Left forelimb (tissue), 1 donor: ENCODE data around the gene SLC13A3.

Source experiments
- DNase-seq: peaks from one replicate; pipeline ENCODE4 v3.0.0-alpha.2; 2018; ENCODE audit warnings: low spot score

The SLC13A3 gene

GRCh38 chr20:46652699-46653098 is 1.4 kb upstream of the SLC13A3 start:
- DNase-seq: no peak

- no peak for DNase-seq
Measured at GRCh38 chr20:46650575-46651090, 626 bp downstream of the SLC13A3 start.

GRCh38 chr20:46649965-46650542 is 1.2 kb downstream of the SLC13A3 start:
- no peak for DNase-seq

DNA sequence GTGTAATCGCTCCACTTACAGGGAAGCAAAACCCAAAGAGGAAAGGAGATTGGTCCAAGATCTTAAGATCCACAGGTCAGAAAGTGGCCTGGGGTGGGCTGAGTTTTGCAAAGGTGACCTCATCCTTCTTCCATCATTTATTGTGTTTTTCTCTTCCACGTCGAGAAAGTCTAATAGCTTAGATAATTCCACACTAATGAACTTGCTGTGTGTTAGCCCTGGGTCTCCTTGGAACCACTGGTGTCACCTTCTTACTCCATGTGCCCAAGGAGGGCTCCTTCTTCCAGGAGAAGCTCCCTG is 1.7 kb downstream of the SLC13A3 start:
- DNase-seq: no peak

GRCh38 chr20:46648903-46649649 is 2.2 kb downstream of the SLC13A3 start:
- DNase-seq: no peak

DNA sequence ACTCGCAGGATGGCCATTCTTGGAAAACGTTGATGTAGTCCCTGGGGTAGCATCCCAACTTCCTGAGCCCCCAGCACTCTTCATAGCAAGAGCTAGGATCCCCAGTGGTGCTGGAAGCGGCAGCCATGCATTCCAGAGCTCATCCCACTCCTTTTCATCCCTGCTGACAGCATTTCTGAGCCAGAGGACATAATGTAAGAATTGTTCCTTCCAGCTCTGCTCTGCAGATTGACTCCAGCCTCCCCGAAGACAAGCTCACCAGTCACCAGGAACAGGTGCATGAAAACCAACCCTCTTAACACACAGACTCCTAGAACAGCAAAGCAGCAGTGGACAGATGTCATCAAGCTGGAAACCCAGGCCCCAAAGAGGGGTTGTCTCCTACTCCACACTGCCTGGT is 3.8 kb downstream of the SLC13A3 start:
- no peak for DNase-seq

DNA sequence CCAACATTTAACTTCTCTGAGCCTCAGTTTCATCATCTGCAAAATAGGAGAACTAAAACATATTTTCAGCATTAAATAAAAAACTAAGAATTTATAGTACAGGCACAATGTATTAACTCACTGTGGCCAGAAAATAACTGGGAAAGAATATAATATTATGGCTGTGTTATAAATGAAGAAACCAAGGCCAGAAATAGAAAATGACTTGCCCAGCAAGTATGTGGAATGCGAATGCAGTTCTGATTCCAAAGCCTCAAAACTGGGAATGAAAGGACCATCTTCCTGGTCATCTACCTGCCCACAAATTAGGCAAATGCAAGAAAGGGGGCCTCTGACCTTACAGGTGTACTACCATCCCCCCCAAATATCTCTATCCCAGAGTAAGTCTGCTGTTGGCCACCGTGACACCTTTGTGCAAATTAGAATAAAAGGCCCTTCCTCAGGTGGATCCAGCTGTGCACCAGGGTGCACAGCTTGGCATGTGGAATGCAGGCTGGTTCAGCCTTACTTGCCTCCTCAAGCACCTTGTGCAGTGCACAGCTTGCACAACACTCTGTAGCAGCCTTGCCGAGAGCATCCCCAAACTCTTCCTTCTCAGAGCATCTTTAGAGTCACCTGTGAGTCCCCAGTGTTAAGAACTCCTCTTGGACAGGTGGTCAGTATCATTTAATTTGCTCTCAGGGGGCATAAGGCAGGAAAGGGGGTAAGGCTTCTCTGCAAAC is 4.4 kb downstream of the SLC13A3 start:
- DNase-seq: no peak

DNA sequence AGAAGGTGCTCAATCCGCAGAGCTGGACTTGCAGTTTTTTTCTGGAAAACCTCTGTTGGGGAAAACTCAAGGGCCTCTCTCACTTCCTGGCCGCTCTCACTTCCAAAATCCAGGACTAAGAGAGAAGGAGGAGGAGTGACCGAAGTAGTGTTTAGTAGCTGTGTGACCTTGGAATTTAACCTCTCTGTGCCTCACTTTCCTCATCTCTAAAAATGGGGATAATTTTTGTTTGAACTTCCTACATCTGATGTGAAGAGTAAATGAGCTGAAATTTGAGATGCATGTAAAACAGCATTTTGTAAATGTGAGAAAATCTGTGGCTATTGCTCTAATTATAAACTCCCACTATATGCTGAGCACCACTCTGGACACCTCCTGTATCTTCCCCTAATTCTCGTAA is 5.1 kb downstream of the SLC13A3 start:
- DNase-seq: no peak

DNA sequence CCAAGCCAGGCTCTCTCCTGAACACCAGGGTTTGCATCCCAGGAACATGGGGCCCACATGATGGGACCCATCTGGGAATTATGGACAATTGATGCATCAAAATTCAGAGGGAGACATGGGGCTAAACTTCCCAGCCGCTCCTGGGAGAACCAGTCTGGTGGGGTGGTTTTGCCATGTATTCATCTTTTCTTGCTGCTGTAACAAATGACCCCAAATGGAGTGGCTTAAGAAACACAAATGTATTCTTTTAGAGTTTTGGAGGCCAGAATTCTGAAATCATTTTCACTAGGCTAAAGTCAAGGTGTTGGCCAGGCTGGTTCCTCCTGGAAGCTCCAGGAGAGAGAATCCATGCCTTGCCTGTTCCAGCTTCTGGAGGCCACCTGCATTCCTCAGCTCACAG is 6.5 kb downstream of the SLC13A3 start:
- no peak for DNase-seq

DNA sequence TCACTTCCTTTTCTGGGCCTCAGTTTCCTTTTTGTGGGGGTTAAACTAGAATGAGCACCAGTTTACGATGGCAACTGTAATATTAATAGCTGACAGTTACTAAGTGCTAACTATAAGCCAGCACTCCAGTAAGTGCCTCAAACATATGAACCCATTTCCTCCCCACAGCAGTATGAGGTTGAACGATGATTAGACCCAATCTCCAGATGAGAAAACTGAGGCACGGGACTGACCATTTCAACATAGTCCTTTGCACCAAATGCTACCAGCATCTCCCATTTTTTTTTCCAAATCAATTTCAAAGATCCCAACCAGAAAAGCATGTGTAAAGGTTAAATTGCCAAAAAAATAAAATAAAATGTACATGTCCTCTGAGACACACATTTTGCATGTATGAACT is 7.1 kb downstream of the SLC13A3 start:
- DNase-seq: no peak

GRCh38 chr20:46642969-46643343 is 8.3 kb downstream of the SLC13A3 start:
- no peak for DNase-seq

DNA sequence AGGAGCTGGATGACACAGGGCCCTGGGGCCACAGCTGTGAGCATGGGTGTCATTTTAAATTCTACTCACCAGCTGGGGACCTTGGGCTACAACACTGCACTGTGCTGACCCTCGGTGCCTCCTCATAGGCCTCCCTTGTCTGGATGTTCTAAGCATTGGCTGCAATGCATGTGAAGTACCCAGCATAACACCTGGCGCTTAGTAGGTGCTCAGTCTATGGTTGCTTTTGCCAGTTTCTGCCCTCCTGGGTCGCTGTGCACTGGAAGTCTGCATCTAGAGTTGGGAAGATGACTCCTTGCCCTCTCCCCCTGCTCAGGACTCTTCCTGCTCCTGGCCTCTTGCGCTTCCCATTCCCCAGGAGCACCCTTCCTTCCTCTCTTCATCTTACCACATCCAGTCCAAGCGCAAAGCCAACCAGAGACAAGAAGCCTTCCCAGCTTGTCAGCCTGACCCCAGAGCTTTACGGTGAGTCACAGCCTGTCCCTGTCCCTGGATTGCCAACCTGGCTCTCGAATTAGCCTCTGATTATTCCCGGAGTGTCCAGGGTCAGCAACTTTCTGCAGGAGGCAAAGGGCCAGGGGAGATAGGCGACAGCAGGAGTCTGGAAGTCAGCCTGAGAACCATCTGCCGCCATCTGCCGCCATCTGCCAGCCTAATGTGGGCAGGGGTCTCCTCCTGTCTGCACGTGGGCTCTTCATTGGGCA is 8.8 kb downstream of the SLC13A3 start:
- no peak for DNase-seq

GRCh38 chr20:46641424-46641823 is 9.8 kb downstream of the SLC13A3 start:
- no peak for DNase-seq

- no peak for DNase-seq
Measured at GRCh38 chr20:46640536-46641311, 10.5 kb downstream of the SLC13A3 start.

- no peak for DNase-seq
Measured at GRCh38 chr20:46640044-46640443, 11.2 kb downstream of the SLC13A3 start.

DNA sequence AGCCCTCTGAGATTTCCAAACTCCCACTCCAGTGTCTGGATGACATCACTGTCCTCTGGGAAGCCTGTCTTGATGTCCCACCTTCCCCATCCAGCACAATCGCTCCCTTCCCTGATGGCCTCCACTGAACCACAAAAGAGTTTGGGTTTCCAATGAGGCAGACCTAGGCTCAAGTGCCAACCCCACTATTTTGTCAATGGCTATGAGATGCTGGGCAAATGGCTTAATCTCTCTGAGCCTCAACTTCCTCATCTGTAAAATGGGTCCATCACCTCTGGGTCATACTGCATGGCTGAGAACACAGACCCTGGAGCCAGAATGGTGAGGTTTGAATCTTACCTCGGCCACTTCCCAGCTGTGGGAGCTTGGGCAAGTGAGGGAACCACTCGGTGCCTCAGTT is 11.7 kb downstream of the SLC13A3 start:
- no peak for DNase-seq

DNA sequence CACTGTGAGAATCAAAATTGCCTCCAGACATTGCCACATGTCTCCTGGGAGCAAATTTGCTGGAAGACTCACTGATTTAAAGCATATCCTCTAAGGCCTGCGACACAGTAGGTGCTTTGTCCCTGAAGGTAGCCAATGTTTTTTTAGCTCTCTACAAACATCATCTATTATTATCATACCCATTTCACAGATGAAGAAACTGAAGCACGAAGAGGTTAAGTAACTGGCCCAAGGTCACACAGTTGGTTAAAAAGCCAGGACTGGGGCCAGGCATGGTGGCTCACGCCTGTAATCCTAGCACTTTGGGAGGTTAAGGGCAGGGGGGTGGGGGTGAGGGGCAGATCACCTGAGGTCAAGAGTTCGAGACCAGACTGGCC is 12.4 kb downstream of the SLC13A3 start:
- no peak for DNase-seq

- no peak for DNase-seq
Measured at GRCh38 chr20:46638134-46638897, 12.9 kb downstream of the SLC13A3 start.

- DNase-seq: no peak
Measured at GRCh38 chr20:46637427-46638133, 13.7 kb downstream of the SLC13A3 start.

GRCh38 chr20:46637020-46637419 is 14.2 kb downstream of the SLC13A3 start:
- no peak for DNase-seq

DNA sequence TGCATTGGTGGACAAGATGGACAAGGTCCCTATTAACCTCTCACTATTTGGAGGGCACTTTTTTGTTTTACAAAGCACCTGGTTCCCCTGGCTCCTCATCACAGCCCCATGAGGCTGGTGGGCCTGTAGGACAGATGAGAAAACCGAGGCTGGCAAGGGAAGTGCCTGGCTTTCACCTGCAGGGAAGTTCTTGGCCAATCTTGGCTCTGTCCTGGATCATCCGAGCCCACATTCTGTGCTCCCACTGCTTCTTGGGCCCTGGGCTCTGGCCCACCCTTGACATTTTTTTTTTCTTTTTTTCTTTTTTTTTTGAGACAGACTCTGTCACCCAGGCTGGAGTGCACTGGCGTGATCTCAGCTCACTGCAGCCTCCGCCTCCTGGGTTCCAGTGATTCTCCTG is 14.7 kb downstream of the SLC13A3 start:
- DNase-seq: no peak
